Measurements from ENCODE around the gene IGSF5.

IGSF5 gene

GRCh38 chr21:39809936-39810335, 65.0 kb downstream of the IGSF5 start (continued):
- no peak for TF ChIP-seq ZBTB44 (tag by site-specific recombination; IDR thresholded peaks at IDR 0.05)
- TF ChIP-seq ZNF416 (tag by site-specific recombination; IDR thresholded peaks at IDR 0.05): no peak
- no peak for TF ChIP-seq YY2 (tag by site-specific recombination; IDR thresholded peaks at IDR 0.05)
- no peak for TF ChIP-seq ZNF768 (tag by site-specific recombination; IDR thresholded peaks at IDR 0.05)
- no peak for TF ChIP-seq BCL11B (tag by site-specific recombination; IDR thresholded peaks at IDR 0.05; ENCODE audit: low read depth)

- Histone ChIP-seq H3K27ac (ENCODE audit: extremely low read depth, low read depth, low read length) (no peak overlapping the region), H3K9me3 (ENCODE audit: control insufficient read depth, insufficient read depth, low read depth, low read length) (no peaks in the 10 kb centered on the region; the same call in 1 of the 2 replicates), H3K36me3 (ENCODE audit: control insufficient read depth in 2 of 2, insufficient read depth in 1 of 2, low read length in 2 of 2) (no peaks in the 10 kb centered on the region), H3K4me1 (ENCODE audit: control insufficient read depth, insufficient read depth, low read length) (no peaks in the 10 kb centered on the region), H3K4me3 (ENCODE audit: low read depth, low read length) (no peak overlapping the region)
- ChIA-PET CTCF (no interaction called here), POLR2A (no interaction called here)
- TF ChIP-seq ZNF561 (tag by site-specific recombination; IDR thresholded peaks at IDR 0.05; ENCODE audit: borderline replicate concordance) (no peak), ZNF133 (tag by site-specific recombination; IDR thresholded peaks at IDR 0.05) (no peak), GLIS1 (tag by site-specific recombination; IDR thresholded peaks at IDR 0.05) (no peak), INSM2 (tag by site-specific recombination; IDR thresholded peaks at IDR 0.05) (no peak), ZNF221 (tag by site-specific recombination; IDR thresholded peaks at IDR 0.05; ENCODE audit: borderline replicate concordance) (no peak), CTCF (tag by site-specific recombination; IDR thresholded peaks at IDR 0.05) (no peak), ZNF18 (tag by site-specific recombination; IDR thresholded peaks at IDR 0.05) (no peak), ZIC2 (tag by site-specific recombination; IDR thresholded peaks at IDR 0.05) (no peak), ZNF776 (tag by site-specific recombination; IDR thresholded peaks at IDR 0.05; ENCODE audit: borderline replicate concordance) (no peak), ZBTB17 (tag by site-specific recombination; IDR thresholded peaks at IDR 0.05) (no peak)
Measured at GRCh38 chr21:39812983-39813382, 68.0 kb downstream of the IGSF5 start.

GRCh38 chr21:39818557-39818956, 73.6 kb downstream of the IGSF5 start:
- no peak overlapping the region for H3K27ac ChIP-seq (ENCODE audit: extremely low read depth, low read depth, low read length)
- H3K36me3 ChIP-seq (ENCODE audit: control insufficient read depth in 2 of 2, insufficient read depth in 1 of 2, low read length in 2 of 2): no peaks in the 10 kb centered on the region
- CTCF ChIA-PET: interaction anchor here (0.6 kb wide), 1 partner anchor 9 kb away, joined by 3 read pairs; no protein-coding TSS in a partner anchor
- no peaks in the 10 kb centered on the region for H3K4me1 ChIP-seq (ENCODE audit: control insufficient read depth, insufficient read depth, low read length)
- POLR2A ChIA-PET: no interaction called here
- H3K9me3 ChIP-seq (ENCODE audit: control insufficient read depth, insufficient read depth, low read depth, low read length): no peaks in the 10 kb centered on the region; the same call in 1 of the 2 replicates
- no peak overlapping the region for H3K4me3 ChIP-seq (ENCODE audit: low read depth, low read length)
- TF ChIP-seq ZNF704 (tag by site-specific recombination; IDR thresholded peaks at IDR 0.05): no peak
- TF ChIP-seq AEBP2 (tag by site-specific recombination; IDR thresholded peaks at IDR 0.05; ENCODE audit: borderline replicate concordance): no peak
- TF ChIP-seq ZXDB (tag by site-specific recombination; IDR thresholded peaks at IDR 0.05): no peak
- TF ChIP-seq ZNF426 (tag by site-specific recombination; IDR thresholded peaks at IDR 0.05): no peak
- TF ChIP-seq ZNF302 (tag by site-specific recombination; IDR thresholded peaks at IDR 0.05; ENCODE audit: low read depth): no peak
- no peak for TF ChIP-seq ZNF48 (tag by site-specific recombination; IDR thresholded peaks at IDR 0.05)
- TF ChIP-seq ZNF433 (tag by site-specific recombination; IDR thresholded peaks at IDR 0.05; ENCODE audit: low read depth): no peak
- no peak for TF ChIP-seq ZNF155 (tag by site-specific recombination; IDR thresholded peaks at IDR 0.05)
- TF ChIP-seq ZNF76 (tag by site-specific recombination; IDR thresholded peaks at IDR 0.05; ENCODE audit: borderline replicate concordance, low read depth): no peak
- TF ChIP-seq ZNF10 (tag by site-specific recombination; IDR thresholded peaks at IDR 0.05): no peak
